HepG2 (cell line): ENCODE measurements around the gene SMAD3. TPM values are rescaled to one million over a fixed set of nuclear protein-coding genes. Genes with fewer than 3 reads are reported as not detected.

Source experiments
- CBFB ChIP-seq: sonication (generic); formaldehyde crosslinking; IDR thresholded peaks from 2 replicates; pipeline ENCODE4 v1.4.0; 2020; ENCODE audit warnings: missing genetic modification reagents
- CBX2 ChIP-seq, 2 experiments: fragments of 200-600 bp in 1 of 2; sonication (generic); formaldehyde crosslinking in 1 of 2; IDR thresholded peaks; 2 replicates each; pipeline versions ENCODE4 v1.7.0 to v1.8.1; 2018 to 2022; ENCODE audit warnings: low read depth in 2 of 2, low read length in 1 of 2, mild to moderate bottlenecking in 1 of 2, missing genetic modification reagents in 1 of 2
- CHD4 ChIP-seq: fragments of 200-600 bp; sonication (generic); IDR thresholded peaks from 2 replicates; pipeline ENCODE4 v1.7.0; 2017; ENCODE audit warnings: mild to moderate bottlenecking, low read length, borderline replicate concordance
- HOXD1 ChIP-seq: sonication (generic); formaldehyde crosslinking; IDR thresholded peaks from 2 replicates; pipeline ENCODE4 v1.5.0; 2020; ENCODE audit warnings: missing genetic modification reagents
- JUN ChIP-seq: sonication (generic); formaldehyde crosslinking; IDR thresholded peaks from 2 replicates; pipeline ENCODE4 v1.4.0; 2020; ENCODE audit warnings: mild to moderate bottlenecking, missing genetic modification reagents
- KDM5A ChIP-seq: fragments of 200-600 bp; sonication (generic); IDR thresholded peaks from 2 replicates; pipeline ENCODE4 v1.7.0; 2018; ENCODE audit warnings: antibody characterized with exemption, mild to moderate bottlenecking, low read length, borderline replicate concordance
- RCOR2 ChIP-seq: IDR thresholded peaks from 2 replicates; pipeline ENCODE4 v1.6.1; 2016; ENCODE audit warnings: missing biosample characterization, missing genetic modification reagents
- SRSF9 ChIP-seq: fragments of 200-400 bp; formaldehyde crosslinking; IDR thresholded peaks from 2 replicates; pipeline ENCODE4 v1.6.1; 2018; ENCODE audit warnings: borderline replicate concordance, mild to moderate bottlenecking, low read depth, low read length; ENCODE audit not compliant: insufficient read depth, poor library complexity, severe bottlenecking
- STAG1 ChIP-seq: sonication (generic); formaldehyde crosslinking; IDR thresholded peaks from 2 replicates; pipeline ENCODE4 v1.4.0; 2020; ENCODE audit warnings: missing genetic modification reagents
- YY1 ChIP-seq: IDR thresholded peaks from 2 replicates; pipeline ENCODE4 v1.6.1; 2011; ENCODE audit warnings: low read length, low read depth, moderate library complexity, mild to moderate bottlenecking; ENCODE audit not compliant: insufficient read depth, insufficient replicate concordance
- ZNF552 ChIP-seq: sonication (generic); formaldehyde crosslinking; IDR thresholded peaks from 2 replicates; pipeline ENCODE4 v1.9.0; 2022; ENCODE audit warnings: missing genetic modification reagents, mild to moderate bottlenecking, borderline replicate concordance
- ZNF644 ChIP-seq: IDR thresholded peaks from 2 replicates; pipeline ENCODE4 v1.6.1; 2016; ENCODE audit warnings: low read depth
- ZSCAN12 ChIP-seq: sonication (generic); formaldehyde crosslinking; IDR thresholded peaks from 2 replicates; pipeline ENCODE4 v1.9.0; 2021; ENCODE audit warnings: mild to moderate bottlenecking, missing genetic modification reagents
- polyA plus RNA-seq, 8 experiments: library from polyadenylated mRNA; depleted of rRNA in 3 of 8; stranded (reverse) in 7 of 8; unstranded in 1 of 8; fragments of >200 nt; fragmentation: Illumina TruSeq in 4 of 8; extraction: Trizol in 4 of 8; gene quantifications; 2 replicates each; pipeline versions ENCODE4 v1.2.1 to v1.2.3, GENCODE V29; 2011 to 2016; ENCODE audit warnings: low read depth in 4 of 8, missing spikeins in 1 of 8, mixed read lengths in 1 of 8; ENCODE audit not compliant: insufficient read depth in 1 of 8
- total RNA-seq, 5 experiments: library from RNA; depleted of rRNA; stranded (reverse); fragments of >200 nt; fragmentation: Illumina TruSeq; extraction: Trizol; gene quantifications; 2 replicates each; pipeline ENCODE4 v1.2.3, GENCODE V29; 2016; ENCODE audit warnings: low read depth in 1 of 5
- TF ChIP-seq, protein P1 (sequence below): sonication (generic); formaldehyde crosslinking; IDR thresholded peaks from 2 replicates; pipeline ENCODE4 v1.5.0; 2020; ENCODE audit warnings: mild to moderate bottlenecking, missing genetic modification reagents, borderline replicate concordance
- TF ChIP-seq, protein P2 (sequence below): IDR thresholded peaks from 2 replicates; pipeline ENCODE4 v1.6.1; 2018; ENCODE audit warnings: missing genetic modification reagents, mild to moderate bottlenecking, missing compliant biosample characterization
- TF ChIP-seq, protein P3 (sequence below), 2 experiments: sonication (generic) in 1 of 2; formaldehyde crosslinking in 1 of 2; IDR thresholded peaks; 2 replicates each; pipeline versions ENCODE4 v1.4.0 to v1.6.1; 2018 to 2020; ENCODE audit warnings: missing genetic modification reagents in 2 of 2, borderline replicate concordance in 1 of 2, low read depth in 1 of 2, mild to moderate bottlenecking in 1 of 2, missing biosample characterization in 1 of 2

SMAD3 gene
- total and polyA plus RNA-seq, 2 of the 13 experiments (the other 11 are each of a cell fraction or from before 2014, with no cell fraction given): 8.6 to 56.3 TPM

DNA sequence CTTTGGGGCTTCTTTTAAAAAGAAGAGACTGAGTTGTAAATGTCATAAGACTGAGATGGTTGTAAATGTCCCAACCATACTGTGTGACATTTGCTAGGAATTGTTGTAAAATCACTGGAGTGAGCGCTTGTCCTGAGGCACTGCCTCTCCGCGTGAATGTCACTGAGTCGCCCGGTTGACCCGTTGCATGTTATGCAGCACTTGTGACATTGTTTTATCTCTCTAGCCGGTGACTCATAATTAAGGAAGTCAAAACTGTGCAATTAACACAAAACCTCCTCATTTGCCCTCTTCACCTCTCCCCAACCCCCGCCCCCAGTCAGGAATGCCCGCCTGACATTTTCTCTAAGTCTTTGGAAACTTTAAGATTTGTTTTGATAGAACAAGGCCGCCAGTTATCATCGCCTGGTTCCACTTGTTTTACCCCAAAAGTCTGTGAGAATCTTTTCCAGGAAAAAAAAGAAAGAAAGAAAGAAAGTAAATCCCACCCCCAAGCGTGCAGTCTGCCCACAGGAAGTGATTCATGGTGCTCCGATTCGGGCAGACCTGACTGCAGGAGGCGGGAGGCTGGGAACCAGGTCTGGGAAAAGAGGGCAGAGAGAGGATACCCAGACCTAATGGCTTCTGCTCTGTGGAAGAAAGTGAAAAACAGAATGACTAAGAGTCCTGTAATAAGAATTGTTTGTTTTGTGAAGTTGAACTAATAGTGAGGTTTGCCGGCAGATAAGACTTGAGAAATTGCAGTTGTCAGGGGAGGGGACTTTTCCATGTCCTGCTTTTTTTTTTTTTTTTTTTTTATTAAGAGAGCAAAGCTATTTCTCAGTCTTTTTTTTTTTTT, 84.8 kb downstream of the SMAD3 start (continued):
- TF ChIP-seq, protein P1, sequence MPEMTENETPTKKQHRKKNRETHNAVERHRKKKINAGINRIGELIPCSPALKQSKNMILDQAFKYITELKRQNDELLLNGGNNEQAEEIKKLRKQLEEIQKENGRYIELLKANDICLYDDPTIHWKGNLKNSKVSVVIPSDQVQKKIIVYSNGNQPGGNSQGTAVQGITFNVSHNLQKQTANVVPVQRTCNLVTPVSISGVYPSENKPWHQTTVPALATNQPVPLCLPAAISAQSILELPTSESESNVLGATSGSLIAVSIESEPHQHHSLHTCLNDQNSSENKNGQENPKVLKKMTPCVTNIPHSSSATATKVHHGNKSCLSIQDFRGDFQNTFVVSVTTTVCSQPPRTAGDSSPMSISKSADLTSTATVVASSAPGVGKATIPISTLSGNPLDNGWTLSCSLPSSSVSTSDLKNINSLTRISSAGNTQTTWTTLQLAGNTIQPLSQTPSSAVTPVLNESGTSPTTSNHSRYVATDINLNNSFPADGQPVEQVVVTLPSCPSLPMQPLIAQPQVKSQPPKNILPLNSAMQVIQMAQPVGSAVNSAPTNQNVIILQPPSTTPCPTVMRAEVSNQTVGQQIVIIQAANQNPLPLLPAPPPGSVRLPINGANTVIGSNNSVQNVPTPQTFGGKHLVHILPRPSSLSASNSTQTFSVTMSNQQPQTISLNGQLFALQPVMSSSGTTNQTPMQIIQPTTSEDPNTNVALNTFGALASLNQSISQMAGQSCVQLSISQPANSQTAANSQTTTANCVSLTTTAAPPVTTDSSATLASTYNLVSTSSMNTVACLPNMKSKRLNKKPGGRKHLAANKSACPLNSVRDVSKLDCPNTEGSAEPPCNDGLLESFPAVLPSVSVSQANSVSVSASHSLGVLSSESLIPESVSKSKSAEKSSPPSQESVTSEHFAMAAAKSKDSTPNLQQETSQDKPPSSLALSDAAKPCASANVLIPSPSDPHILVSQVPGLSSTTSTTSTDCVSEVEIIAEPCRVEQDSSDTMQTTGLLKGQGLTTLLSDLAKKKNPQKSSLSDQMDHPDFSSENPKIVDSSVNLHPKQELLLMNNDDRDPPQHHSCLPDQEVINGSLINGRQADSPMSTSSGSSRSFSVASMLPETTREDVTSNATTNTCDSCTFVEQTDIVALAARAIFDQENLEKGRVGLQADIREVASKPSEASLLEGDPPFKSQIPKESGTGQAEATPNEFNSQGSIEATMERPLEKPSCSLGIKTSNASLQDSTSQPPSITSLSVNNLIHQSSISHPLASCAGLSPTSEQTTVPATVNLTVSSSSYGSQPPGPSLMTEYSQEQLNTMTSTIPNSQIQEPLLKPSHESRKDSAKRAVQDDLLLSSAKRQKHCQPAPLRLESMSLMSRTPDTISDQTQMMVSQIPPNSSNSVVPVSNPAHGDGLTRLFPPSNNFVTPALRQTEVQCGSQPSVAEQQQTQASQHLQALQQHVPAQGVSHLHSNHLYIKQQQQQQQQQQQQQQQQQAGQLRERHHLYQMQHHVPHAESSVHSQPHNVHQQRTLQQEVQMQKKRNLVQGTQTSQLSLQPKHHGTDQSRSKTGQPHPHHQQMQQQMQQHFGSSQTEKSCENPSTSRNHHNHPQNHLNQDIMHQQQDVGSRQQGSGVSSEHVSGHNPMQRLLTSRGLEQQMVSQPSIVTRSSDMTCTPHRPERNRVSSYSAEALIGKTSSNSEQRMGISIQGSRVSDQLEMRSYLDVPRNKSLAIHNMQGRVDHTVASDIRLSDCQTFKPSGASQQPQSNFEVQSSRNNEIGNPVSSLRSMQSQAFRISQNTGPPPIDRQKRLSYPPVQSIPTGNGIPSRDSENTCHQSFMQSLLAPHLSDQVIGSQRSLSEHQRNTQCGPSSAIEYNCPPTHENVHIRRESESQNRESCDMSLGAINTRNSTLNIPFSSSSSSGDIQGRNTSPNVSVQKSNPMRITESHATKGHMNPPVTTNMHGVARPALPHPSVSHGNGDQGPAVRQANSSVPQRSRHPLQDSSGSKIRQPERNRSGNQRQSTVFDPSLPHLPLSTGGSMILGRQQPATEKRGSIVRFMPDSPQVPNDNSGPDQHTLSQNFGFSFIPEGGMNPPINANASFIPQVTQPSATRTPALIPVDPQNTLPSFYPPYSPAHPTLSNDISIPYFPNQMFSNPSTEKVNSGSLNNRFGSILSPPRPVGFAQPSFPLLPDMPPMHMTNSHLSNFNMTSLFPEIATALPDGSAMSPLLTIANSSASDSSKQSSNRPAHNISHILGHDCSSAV: no peak
- TF ChIP-seq JUN: no peak
- TF ChIP-seq, protein P2, sequence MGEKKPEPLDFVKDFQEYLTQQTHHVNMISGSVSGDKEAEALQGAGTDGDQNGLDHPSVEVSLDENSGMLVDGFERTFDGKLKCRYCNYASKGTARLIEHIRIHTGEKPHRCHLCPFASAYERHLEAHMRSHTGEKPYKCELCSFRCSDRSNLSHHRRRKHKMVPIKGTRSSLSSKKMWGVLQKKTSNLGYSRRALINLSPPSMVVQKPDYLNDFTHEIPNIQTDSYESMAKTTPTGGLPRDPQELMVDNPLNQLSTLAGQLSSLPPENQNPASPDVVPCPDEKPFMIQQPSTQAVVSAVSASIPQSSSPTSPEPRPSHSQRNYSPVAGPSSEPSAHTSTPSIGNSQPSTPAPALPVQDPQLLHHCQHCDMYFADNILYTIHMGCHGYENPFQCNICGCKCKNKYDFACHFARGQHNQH (CRISPR knock-in tag): no peak
- no peak for TF ChIP-seq SRSF9
- TF ChIP-seq YY1: no peak
- 0 out of 2 replicates have a peak, but pooled peaks have one; percentile 34 for TF ChIP-seq ZNF644 (CRISPR knock-in tag)
- TF ChIP-seq RCOR2 (CRISPR knock-in tag): no peak
- no peak for TF ChIP-seq ZNF552 (CRISPR knock-in tag)
- TF ChIP-seq, protein P3, sequence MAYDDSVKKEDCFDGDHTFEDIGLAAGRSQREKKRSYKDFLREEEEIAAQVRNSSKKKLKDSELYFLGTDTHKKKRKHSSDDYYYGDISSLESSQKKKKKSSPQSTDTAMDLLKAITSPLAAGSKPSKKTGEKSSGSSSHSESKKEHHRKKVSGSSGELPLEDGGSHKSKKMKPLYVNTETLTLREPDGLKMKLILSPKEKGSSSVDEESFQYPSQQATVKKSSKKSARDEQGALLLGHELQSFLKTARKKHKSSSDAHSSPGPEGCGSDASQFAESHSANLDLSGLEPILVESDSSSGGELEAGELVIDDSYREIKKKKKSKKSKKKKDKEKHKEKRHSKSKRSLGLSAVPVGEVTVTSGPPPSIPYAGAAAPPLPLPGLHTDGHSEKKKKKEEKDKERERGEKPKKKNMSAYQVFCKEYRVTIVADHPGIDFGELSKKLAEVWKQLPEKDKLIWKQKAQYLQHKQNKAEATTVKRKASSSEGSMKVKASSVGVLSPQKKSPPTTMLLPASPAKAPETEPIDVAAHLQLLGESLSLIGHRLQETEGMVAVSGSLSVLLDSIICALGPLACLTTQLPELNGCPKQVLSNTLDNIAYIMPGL (CRISPR knock-in tag; IDR thresholded peaks at IDR 0.05; ENCODE audit: borderline replicate concordance in 1 of 2, low read depth in 1 of 2): no peak
- no peak for TF ChIP-seq CBFB (CRISPR knock-in tag)
- peak; percentile 9; the same call in 1 of the 2 replicates for TF ChIP-seq STAG1 (CRISPR knock-in tag)
- TF ChIP-seq CBX2 (IDR thresholded peaks at IDR 0.05; ENCODE audit: low read depth, low read length): no peak
- TF ChIP-seq CBX2 (CRISPR knock-in tag; IDR thresholded peaks at IDR 0.05; ENCODE audit: low read depth): no peak
- no peak for TF ChIP-seq KDM5A
- no peak for TF ChIP-seq CHD4
- no peak for TF ChIP-seq ZSCAN12
- TF ChIP-seq HOXD1: no peak
